DOHH2 (cell line): Measurements from ENCODE around the gene SERPINA9.
"Not testable (repeated sequence)": the region's sequence is repeated elsewhere in the genome, so short reads cannot be mapped to it uniquely, and the experiment has no call there.

ENCODE experiments used
- H3F3A ChIP-seq: fragments of 200-600 bp; sonication (generic), shearing (Covaris generic); 2 replicates; pipeline ENCODE4 v1.6.0; 2016; ENCODE audit warnings: antibody characterized with exemption, mild to moderate bottlenecking; ENCODE audit not compliant: control insufficient read depth, insufficient read depth
- H3K27ac ChIP-seq: fragments of 200-600 bp; sonication (generic); 2 replicates; pipeline ENCODE4 v1.5.1; 2014; ENCODE audit warnings: low read depth, mild to moderate bottlenecking, low read length, moderate library complexity
- H3K27me3 ChIP-seq: fragments of 200-600 bp; sonication (generic); 2 replicates; pipeline ENCODE4 v1.6.1; 2014; ENCODE audit warnings: mild to moderate bottlenecking, low read length, mixed read lengths; ENCODE audit not compliant: control insufficient read depth
- H3K36me3 ChIP-seq: fragments of 200-600 bp; sonication (generic); 2 replicates; pipeline ENCODE4 v1.6.1; 2014; ENCODE audit warnings: mild to moderate bottlenecking, low read length, moderate library complexity, mixed read lengths; ENCODE audit not compliant: control insufficient read depth
- H3K4me1 ChIP-seq: fragments of 200-600 bp; sonication (generic); 2 replicates; pipeline ENCODE4 v1.6.1; 2014; ENCODE audit warnings: mild to moderate bottlenecking, low read length, mixed read lengths; ENCODE audit not compliant: control insufficient read depth
- H3K4me2 ChIP-seq: fragments of 200-600 bp; sonication (generic); 2 replicates; pipeline ENCODE4 v1.6.0; 2014; ENCODE audit warnings: mild to moderate bottlenecking, low read length, moderate library complexity
- H3K4me3 ChIP-seq: fragments of 200-600 bp; sonication (generic); 2 replicates; pipeline ENCODE4 v1.5.1; 2014; ENCODE audit warnings: mild to moderate bottlenecking, low read length, mixed read lengths
- H3K79me2 ChIP-seq: fragments of 200-600 bp; sonication (generic); 2 replicates; pipeline ENCODE4 v1.6.1; 2014; ENCODE audit warnings: mild to moderate bottlenecking, low read length, mixed read lengths; ENCODE audit not compliant: control insufficient read depth
- H3K9me2 ChIP-seq: fragments of 200-600 bp; sonication (generic); replicated peaks from 2 replicates; pipeline ENCODE4 v1.6.1; 2014; ENCODE audit warnings: mild to moderate bottlenecking, low read length, mixed read lengths; ENCODE audit not compliant: control insufficient read depth
- H3K9me3 ChIP-seq: fragments of 200-600 bp; sonication (generic); 2 replicates; pipeline ENCODE4 v1.6.1; 2014; ENCODE audit warnings: antibody characterized with exemption, low read length, mixed read lengths; ENCODE audit not compliant: control insufficient read depth, insufficient read depth
- H4K20me1 ChIP-seq: fragments of 200-600 bp; sonication (generic); 2 replicates; pipeline ENCODE4 v1.6.0; 2014; ENCODE audit warnings: low read depth, mild to moderate bottlenecking, antibody characterized with exemption, low read length, moderate library complexity; ENCODE audit not compliant: control insufficient read depth, insufficient read depth
- EZH2phosphoT487 ChIP-seq: fragments of 200-600 bp; sonication (generic); IDR thresholded peaks from 2 replicates; pipeline ENCODE4 v1.6.1; 2017; ENCODE audit warnings: borderline replicate concordance, mild to moderate bottlenecking, antibody characterized with exemption, low read length, moderate library complexity, mixed read lengths
- TF ChIP-seq, protein P1 (sequence below): fragments of 200-600 bp; sonication (generic); IDR thresholded peaks from one replicate; pipeline ENCODE4 v1.5.1; 2014; ENCODE audit warnings: antibody characterized with exemption, mild to moderate bottlenecking, low read depth, low read length; ENCODE audit not compliant: poor library complexity, severe bottlenecking

Gene SERPINA9

DNA sequence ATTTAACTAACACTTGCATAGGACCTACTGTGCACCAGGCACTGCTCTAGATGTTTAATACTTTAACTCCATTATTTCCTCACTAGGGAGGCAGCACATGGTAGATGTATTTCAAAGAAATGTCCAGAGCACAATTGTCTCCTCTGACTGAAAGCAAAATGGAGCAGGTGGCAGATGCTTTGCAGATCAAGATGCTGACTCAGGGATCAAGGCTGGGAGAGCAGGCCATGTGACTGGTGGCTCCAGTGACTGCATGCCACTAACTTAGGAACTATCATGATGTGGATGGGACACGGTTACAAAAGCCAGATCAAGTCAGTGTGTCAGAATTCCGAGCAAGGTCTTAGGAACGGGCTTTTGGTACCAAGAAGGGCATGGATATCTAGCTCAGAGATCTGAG lies 51.6 kb downstream of the SERPINA9 start:
- H3K36me3 ChIP-seq: no peaks in the 10 kb centered on the region
- no peaks in the 10 kb centered on the region for H3K9me2 ChIP-seq
- H3K4me1 ChIP-seq: no peaks in the 10 kb centered on the region
- no peaks in the 10 kb centered on the region for H3K9me3 ChIP-seq
- no peak overlapping the region for H3K4me2 ChIP-seq
- H4K20me1 ChIP-seq: no peaks in the 10 kb centered on the region
- peaks cover 47% of the 10 kb centered on the region for H3K27me3 ChIP-seq
- no peaks in the 10 kb centered on the region for H3F3A ChIP-seq
- TF ChIP-seq, protein P1, sequence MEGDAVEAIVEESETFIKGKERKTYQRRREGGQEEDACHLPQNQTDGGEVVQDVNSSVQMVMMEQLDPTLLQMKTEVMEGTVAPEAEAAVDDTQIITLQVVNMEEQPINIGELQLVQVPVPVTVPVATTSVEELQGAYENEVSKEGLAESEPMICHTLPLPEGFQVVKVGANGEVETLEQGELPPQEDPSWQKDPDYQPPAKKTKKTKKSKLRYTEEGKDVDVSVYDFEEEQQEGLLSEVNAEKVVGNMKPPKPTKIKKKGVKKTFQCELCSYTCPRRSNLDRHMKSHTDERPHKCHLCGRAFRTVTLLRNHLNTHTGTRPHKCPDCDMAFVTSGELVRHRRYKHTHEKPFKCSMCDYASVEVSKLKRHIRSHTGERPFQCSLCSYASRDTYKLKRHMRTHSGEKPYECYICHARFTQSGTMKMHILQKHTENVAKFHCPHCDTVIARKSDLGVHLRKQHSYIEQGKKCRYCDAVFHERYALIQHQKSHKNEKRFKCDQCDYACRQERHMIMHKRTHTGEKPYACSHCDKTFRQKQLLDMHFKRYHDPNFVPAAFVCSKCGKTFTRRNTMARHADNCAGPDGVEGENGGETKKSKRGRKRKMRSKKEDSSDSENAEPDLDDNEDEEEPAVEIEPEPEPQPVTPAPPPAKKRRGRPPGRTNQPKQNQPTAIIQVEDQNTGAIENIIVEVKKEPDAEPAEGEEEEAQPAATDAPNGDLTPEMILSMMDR: no peak
- no peak for TF ChIP-seq EZH2phosphoT487
- H3K4me3 ChIP-seq: no peak overlapping the region
- H3K79me2 ChIP-seq: no peaks in the 10 kb centered on the region
- H3K27ac ChIP-seq: no peak overlapping the region

DNA sequence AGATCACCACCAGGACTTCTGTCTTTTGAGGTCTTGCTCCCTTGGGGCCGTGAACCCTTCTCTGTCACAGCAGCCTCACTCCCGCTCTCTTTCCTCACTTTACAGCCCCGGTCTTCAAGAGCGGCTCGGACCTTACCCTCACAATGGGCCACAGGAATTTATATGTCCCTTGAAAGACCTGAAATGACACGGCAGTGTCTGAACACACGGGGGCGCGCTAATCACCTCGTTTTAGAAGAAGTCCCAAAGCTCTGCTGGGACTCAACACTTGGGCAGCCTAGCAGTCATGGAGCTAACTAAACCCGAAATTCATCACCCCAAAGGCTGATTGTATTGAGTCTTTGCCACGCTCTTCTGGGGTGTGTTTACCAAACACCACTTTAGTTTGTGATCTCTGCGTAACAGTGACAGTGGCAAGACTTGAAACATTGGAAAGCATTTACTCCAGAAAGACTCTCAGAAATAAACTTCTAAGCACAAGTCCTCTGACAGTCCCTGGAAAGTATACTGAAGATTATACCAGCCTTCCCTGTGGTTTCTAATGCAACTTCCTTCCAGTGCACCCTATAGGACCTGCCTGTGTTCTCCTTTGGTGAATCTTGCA lies 52.4 kb downstream of the SERPINA9 start:
- Histone ChIP-seq H3K27me3 (peaks cover 41% of the 10 kb centered on the region), H4K20me1 (no peaks in the 10 kb centered on the region), H3K27ac (no peak overlapping the region), H3K9me2 (no peaks in the 10 kb centered on the region), H3K36me3 (no peaks in the 10 kb centered on the region), H3K4me3 (no peak overlapping the region), H3K79me2 (no peaks in the 10 kb centered on the region), H3K4me2 (peak overlapping the region; percentile 39; the same call in 1 of the 2 replicates), H3F3A (no peaks in the 10 kb centered on the region), H3K4me1 (no peaks in the 10 kb centered on the region), H3K9me3 (no peaks in the 10 kb centered on the region)
- no peak for TF ChIP-seq EZH2phosphoT487
- TF ChIP-seq, protein P1: peak; percentile 87

DNA sequence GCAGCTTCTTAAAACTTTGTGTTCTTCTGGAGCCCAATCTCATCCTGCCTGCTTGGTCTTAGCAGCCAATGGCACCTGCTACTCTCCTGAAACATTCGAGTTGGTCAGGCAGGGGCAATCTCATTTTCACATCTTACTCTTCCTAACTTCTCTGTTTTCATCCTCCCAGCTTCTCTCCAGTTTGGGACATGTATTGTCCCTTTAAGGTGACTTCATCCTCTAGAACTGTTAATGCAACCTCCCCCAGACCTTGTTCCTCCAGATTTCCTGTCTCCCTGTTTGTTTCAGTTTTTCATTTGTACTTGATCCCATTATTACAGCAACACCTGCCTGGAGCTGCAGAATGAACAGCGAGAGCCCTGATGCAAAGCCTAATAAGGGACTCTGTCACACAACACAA lies 54.7 kb downstream of the SERPINA9 start:
- H3K4me2 ChIP-seq: no peak overlapping the region
- TF ChIP-seq EZH2phosphoT487: no peak
- TF ChIP-seq, protein P1: no peak

DNA sequence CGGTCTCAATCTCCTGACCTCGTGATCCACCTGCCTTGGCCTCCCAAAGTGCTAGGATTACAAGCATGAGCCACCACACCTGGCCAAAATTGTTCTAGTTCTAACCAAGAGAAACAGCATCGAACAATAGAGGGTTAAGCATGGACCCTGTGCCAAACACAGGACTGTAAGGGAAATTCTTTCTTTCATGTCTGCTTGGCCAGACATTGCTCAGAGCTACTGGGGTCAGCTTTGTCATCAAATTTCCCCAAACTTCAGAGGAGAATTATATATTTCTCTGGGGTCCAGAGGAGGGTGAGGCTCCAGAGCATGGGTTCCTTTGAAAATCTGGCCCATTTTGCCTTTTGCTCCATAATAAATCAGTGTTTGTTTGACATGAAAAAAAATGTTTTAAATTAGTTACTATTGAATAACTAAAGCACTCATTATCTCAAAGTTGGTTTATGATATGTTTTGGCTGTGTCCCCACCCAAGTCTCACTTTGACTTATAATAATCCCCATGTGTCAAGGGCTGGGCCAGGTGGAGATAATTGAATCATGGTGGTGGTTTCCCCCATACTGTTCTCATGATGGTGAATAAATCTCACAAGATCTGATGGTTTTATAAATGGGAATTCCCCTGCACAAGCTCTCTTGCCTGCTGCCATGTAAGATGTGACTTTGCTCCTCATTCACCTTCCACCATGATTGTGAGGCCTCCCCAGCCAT lies 58.3 kb downstream of the SERPINA9 start:
- not testable (repeated sequence) for H3K4me1 ChIP-seq, H3F3A ChIP-seq, H3K4me3 ChIP-seq, H4K20me1 ChIP-seq, H3K9me2 ChIP-seq, H3K9me3 ChIP-seq, H3K4me2 ChIP-seq, H3K79me2 ChIP-seq, H3K27ac ChIP-seq, H3K36me3 ChIP-seq
- peaks cover 31% of the 10 kb centered on the region for H3K27me3 ChIP-seq

More for the DNA sequence above, 54.7 kb downstream of the SERPINA9 start:
- H4K20me1 ChIP-seq: no peaks in the 10 kb centered on the region
- H3K27ac ChIP-seq: no peak overlapping the region
- no peaks in the 10 kb centered on the region for H3K9me2 ChIP-seq
- no peaks in the 10 kb centered on the region for H3K4me1 ChIP-seq
- no peaks in the 10 kb centered on the region for H3K79me2 ChIP-seq
- H3K27me3 ChIP-seq: peaks cover 31% of the 10 kb centered on the region
- no peak overlapping the region for H3K4me3 ChIP-seq
- H3K36me3 ChIP-seq: no peaks in the 10 kb centered on the region
- H3K9me3 ChIP-seq: no peaks in the 10 kb centered on the region
- no peaks in the 10 kb centered on the region for H3F3A ChIP-seq
